GM10847 (cell line): Measurements from ENCODE around the gene XRCC4.

Experiments
- POLR2A ChIP-seq: IDR thresholded peaks from 2 replicates; pipeline ENCODE4 v1.6.1; 2011; ENCODE audit not compliant: insufficient read length; ENCODE audit errors: extremely low read depth

XRCC4 gene

GRCh38 chr5:83145882-83146331 lies 68.6 kb downstream of the XRCC4 start:
- no peak for TF ChIP-seq POLR2A

- TF ChIP-seq POLR2A: no peak
Measured at GRCh38 chr5:83146441-83146840, 69.1 kb downstream of the XRCC4 start.

GRCh38 chr5:83147593-83147992 lies 70.2 kb downstream of the XRCC4 start:
- TF ChIP-seq POLR2A: no peak

GRCh38 chr5:83148370-83148769 lies 71.0 kb downstream of the XRCC4 start:
- TF ChIP-seq POLR2A: no peak

- TF ChIP-seq POLR2A: no peak
Measured at GRCh38 chr5:83149671-83150070, 72.3 kb downstream of the XRCC4 start.

GRCh38 chr5:83151821-83152220 lies 74.5 kb downstream of the XRCC4 start:
- no peak for TF ChIP-seq POLR2A

GRCh38 chr5:83156001-83156400 lies 78.7 kb downstream of the XRCC4 start:
- TF ChIP-seq POLR2A: no peak

GRCh38 chr5:83157163-83157562 lies 79.8 kb downstream of the XRCC4 start:
- no peak for TF ChIP-seq POLR2A

- no peak for TF ChIP-seq POLR2A
Measured at GRCh38 chr5:83162601-83163000, 85.3 kb downstream of the XRCC4 start.

GRCh38 chr5:83167538-83167937 lies 90.2 kb downstream of the XRCC4 start:
- no peak for TF ChIP-seq POLR2A

GRCh38 chr5:83169571-83170337 lies 92.4 kb downstream of the XRCC4 start:
- no peak for TF ChIP-seq POLR2A

GRCh38 chr5:83172011-83172410 lies 94.7 kb downstream of the XRCC4 start:
- TF ChIP-seq POLR2A: no peak

GRCh38 chr5:83172655-83173054 lies 95.3 kb downstream of the XRCC4 start:
- no peak for TF ChIP-seq POLR2A

- TF ChIP-seq POLR2A: no peak
Measured at GRCh38 chr5:83173826-83174225, 96.5 kb downstream of the XRCC4 start.

GRCh38 chr5:83177803-83178202 lies 100.5 kb downstream of the XRCC4 start:
- no peak for TF ChIP-seq POLR2A

GRCh38 chr5:83179966-83180365 lies 102.6 kb downstream of the XRCC4 start:
- TF ChIP-seq POLR2A: no peak

- no peak for TF ChIP-seq POLR2A
Measured at GRCh38 chr5:83184534-83184933, 107.2 kb downstream of the XRCC4 start.
